IMR-90 (cell line): Measurements from ENCODE around the gene CFAP45. TPM values are rescaled to one million over a fixed set of nuclear protein-coding genes. Genes with fewer than 3 reads are reported as not detected.
A peak's percentile ranks its signal among the peaks of the same experiment; 100 is the strongest.

Experiments
- FOS ChIP-seq: fragments of 150-350 bp; IDR thresholded peaks from 2 replicates; pipeline ENCODE4 v1.6.1; 2016; ENCODE audit warnings: low read depth, low read length
- MAZ ChIP-seq: IDR thresholded peaks from 2 replicates; pipeline ENCODE4 v1.6.1; 2012; ENCODE audit warnings: low read depth, mild to moderate bottlenecking, low read length, improper control_type of control experiment, moderate library complexity, borderline replicate concordance
- RFX5 ChIP-seq: IDR thresholded peaks from 2 replicates; pipeline ENCODE4 v1.8.0; 2012; ENCODE audit warnings: low read depth, mild to moderate bottlenecking, low read length, moderate library complexity
- SMC3 ChIP-seq: fragments of 150-350 bp; IDR thresholded peaks from 2 replicates; pipeline ENCODE4 v1.6.1; 2016; ENCODE audit warnings: low read depth, mild to moderate bottlenecking, antibody characterized with exemption, low read length, moderate library complexity
- polyA plus RNA-seq, 3 experiments: library from polyadenylated mRNA; depleted of rRNA; stranded (reverse); fragments of >200 nt; gene quantifications; 2 replicates each; pipeline ENCODE4 v1.2.3, GENCODE V29; 2012; ENCODE audit warnings: low replicate concordance in 1 of 3
- total RNA-seq: library from RNA; depleted of rRNA; stranded (reverse); fragments of >200 nt; gene quantifications from 2 replicates; pipeline ENCODE4 v1.2.3, GENCODE V29; 2012
- TF ChIP-seq, protein P1 (sequence below): fragments of 150-350 bp; IDR thresholded peaks from 2 replicates; pipeline ENCODE4 v1.6.1; 2016; ENCODE audit warnings: low read depth, mild to moderate bottlenecking, low read length, moderate library complexity, borderline replicate concordance

CFAP45 gene
- total and polyA plus RNA-seq, 2 of the 4 experiments (the other 2 are of a cell fraction): 0.51 to 0.72 TPM

DNA sequence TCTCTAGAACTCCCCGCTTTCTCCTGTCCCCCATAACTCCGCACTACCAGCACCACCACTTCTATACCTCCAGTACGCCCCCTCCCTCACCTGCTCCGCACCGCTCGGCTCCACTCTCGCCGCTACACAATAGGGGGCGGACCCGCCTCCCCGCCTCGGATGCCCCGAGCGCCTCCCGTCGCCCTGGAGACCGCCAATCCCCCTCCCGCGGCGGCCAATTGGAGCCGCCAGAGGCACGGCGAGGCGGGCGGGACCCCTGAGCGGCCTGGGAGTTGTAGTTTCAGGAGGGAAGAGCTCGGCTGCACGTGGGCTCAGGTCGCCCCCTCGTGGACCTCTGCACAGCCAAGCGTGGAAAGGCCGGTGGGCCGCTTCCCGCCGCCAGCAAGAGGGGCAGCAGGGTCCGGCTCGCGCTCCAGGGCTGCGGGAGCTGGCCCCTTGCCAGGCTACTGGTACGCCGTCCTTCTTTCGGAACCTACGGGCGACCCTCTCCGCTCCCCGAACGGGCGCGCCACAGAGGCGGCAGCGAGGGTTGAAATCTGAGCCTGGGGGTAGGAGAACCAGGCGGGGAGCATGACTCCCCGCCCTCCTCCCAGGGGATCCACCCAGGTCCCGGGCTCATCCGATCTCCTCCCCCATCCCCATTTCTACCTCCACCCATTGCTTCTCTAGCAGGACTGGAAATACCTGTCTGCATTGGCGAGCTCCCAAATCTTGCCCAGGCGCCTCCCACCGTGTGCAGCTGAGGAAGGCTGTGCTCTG is 45.7 kb upstream of the CFAP45 start, which contains the start of gene IGSF9 (continued):
- no peak for TF ChIP-seq RFX5
- no peak for TF ChIP-seq FOS
- TF ChIP-seq, protein P1, sequence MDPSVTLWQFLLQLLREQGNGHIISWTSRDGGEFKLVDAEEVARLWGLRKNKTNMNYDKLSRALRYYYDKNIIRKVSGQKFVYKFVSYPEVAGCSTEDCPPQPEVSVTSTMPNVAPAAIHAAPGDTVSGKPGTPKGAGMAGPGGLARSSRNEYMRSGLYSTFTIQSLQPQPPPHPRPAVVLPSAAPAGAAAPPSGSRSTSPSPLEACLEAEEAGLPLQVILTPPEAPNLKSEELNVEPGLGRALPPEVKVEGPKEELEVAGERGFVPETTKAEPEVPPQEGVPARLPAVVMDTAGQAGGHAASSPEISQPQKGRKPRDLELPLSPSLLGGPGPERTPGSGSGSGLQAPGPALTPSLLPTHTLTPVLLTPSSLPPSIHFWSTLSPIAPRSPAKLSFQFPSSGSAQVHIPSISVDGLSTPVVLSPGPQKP: no peak
- 0 out of 2 replicates have a peak, but pooled peaks have one; percentile 37 for TF ChIP-seq MAZ
- TF ChIP-seq SMC3: no peak
